ENCODE measurements around the gene MAD1L1. TPM values are rescaled to one million over a fixed set of nuclear protein-coding genes. Genes with fewer than 3 reads are reported as not detected.

MAD1L1 gene
- total RNA-seq, 1 donor from 2014 or later, result 58.0 TPM

DNA sequence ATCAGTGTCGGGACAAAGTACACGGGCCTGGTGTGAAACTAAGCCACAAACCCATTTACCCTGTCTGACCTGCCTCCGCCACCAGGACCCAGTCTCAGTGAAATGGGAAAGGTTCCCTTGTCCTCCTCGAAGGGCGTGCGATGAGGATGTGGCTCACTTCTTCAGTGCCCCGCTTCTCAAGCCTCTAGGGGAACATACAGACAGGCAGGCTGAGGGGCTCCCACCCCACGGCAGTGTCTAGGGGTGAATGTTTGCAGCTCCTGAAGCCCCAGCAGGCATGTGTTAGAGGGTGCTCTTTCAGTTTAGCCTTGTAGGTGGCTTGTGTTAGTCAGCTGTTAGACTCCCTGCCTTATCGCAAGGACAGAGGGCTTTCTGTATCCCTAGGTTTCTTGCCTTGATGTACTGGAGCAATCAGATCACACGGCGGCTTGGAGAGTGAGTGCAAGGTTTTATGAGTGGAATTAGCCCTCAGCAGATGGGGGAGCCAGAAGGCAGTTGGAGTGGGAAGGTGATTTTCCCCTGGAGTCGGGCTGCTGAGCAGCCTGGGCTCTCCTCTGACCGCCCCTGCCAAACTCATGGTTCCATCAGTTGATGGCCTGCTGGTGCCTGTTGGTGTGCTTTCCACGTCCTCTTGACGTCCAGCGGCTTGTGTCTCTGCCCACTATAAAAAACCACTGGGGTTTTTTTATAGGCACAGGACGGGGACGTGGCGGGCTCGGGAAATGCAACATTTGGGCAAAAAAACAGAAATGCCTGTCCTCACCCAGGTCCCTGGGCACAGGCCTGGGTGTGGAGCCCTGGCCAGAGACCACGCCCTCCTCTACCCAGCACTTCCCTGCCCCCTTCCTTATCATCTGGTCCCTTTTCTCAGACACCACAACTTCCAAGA is 10.0 kb upstream of the MAD1L1 start:
- DNase-seq, result no peak

DNA sequence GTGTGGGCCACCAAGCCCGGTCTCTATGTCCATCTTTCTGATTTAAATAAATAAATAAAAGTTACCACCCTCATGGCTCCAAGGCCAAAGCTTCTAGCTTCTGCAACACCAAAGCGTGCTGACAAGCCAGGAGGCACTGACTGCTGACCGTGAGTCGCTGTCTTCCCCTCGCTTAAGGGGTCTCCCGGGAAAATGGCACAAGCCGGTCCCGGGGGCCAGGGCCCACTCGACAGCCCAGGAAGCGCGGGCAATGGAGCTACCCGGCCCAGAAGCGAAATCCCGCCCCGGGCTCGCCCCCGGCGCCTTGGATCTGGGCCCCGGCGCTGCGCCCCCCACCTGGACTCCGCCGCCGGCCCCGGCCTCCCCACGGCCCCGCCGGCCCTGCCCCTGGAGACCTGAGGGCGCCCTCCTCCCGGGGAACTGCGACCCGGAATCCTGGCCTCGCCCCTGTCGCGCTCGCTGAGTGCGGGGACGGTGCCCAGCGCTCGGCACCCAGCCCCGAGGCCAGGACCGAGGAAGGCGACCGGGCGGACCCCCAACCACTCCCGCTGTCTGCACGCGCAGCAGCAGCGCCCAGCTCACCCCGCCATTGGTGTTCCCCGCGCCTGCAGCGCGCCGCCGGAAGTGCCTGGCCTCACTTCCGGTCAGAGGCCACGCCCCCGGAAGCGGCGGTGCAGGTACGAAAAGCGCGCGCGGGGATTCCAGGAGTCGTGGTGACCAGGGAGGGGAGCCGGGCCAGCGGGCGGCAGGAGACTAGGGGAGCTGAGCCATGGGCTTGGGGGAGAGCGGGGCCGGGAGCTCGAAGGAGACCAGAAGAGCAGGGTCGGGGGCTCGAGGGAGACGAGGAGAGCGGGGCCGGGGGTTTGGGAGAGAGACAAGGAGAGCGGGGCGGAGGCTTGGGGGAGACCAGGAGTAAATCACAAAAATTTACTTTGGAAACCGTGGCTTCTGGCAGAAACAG is 9.1 kb upstream of the MAD1L1 start, which contains the start of the genes MRM2 and NUDT1:
Gene MRM2 (minus strand): TSS at position 626 of the 961 bp plus-strand sequence. CDS start 36 bp downstream, at position 590.
Gene NUDT1 (plus strand): TSS at position 647 of the 961 bp plus-strand sequence. CDS start 2,349 bp downstream, outside the sequence.
- peak; percentile 86 for DNase-seq

DNA sequence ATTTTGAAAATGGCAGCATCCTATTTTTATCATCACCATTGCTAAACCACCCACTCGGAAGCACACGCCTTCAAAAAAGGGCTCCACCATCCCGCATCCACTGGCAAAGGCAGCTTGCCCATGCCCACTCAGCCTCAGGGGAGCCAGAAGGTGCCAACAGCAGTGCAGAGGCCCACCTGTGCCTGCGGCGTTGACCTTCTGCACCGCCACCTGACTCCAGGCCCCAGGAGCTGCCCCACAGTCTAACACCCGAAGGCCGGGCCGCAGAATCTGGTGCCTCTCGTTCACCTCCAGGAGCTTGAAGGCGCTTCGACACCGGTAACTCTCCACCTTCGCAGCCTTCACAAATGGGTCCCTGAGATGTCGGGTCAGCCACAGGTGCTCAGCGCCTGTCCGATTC is 6.5 kb upstream of the MAD1L1 start:
- no peak for DNase-seq

DNA sequence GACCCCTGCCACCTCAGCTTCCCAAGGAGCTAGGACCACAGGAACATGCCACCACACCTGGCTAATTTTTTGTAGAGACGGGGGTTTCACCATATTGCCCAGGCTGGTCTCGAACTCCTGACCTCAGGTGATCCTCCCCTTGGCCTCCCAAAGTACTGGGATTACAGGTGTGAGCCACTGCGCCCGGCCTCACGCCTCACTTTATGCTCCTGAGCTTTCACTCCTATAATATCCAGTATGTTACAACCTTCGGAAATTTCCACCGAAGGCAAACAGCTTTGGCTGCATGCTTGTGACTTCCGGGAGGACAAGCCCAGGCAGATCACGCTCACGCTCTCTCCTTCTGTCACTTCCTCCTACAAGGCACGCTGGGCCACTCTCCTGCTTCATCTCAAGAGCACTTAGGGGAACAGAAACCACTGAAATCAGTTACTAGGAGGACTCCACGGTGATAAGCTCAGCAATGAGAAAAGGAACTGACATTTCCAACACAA is 4.4 kb upstream of the MAD1L1 start:
- no peak for DNase-seq

DNA sequence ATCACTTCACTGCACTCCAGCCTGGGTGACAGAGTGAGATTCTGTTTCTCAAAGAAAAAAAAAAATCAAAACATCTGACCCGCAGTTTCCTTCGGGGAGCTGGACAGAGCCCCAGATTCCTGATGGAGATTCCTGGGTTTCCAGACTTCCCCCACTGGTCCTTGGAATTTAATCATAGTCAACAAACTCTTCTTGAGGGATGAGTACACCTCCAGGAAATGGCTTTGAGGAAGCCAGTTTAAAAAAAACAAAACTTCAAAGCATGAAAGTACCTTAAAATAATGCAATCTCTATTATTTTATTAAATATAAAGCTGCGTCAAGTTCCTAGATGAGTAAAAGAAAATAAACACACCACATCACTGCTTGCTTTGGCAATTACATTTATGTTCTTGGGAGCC is 1.2 kb upstream of the MAD1L1 start:
- DNase-seq, result no peak

DNA sequence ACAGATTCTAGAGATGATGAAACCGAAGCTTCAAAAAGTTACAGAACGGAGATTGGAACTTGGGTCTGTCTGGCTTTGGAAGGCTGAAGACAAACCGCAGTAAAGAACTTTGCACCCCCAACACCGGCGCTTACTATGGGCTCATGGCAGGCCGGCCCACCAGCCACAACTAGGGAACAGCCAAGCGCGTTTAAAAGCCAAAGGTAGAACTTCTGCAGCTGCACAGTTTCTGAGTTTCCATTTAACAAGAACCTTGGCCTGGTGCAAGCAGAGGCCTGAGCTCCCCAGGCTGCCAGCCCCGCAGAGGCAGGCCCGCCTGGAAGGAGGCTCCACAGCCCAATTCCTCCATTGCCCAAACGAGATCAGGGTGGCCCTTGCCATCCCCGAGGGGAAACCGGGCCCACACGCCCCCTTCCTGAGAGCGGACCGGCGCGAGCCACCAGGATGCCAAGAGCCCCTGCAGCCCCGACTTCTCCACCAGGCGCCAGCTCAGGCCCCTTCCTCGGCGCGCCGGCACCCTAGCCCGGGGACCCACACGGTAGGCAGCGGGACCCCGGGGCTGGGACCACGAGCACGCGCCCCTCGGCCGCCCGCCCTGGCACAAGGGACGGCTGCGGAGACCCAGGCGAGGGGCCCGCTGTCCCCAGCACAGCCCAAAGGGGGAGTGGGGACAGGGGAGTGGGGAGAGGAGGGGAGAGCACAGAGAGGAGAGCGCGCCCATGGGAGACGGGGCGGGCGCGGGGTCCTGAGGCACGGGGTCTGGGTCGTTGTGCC is 566 bp downstream of the MAD1L1 start:
- DNase-seq, result no peak

DNA sequence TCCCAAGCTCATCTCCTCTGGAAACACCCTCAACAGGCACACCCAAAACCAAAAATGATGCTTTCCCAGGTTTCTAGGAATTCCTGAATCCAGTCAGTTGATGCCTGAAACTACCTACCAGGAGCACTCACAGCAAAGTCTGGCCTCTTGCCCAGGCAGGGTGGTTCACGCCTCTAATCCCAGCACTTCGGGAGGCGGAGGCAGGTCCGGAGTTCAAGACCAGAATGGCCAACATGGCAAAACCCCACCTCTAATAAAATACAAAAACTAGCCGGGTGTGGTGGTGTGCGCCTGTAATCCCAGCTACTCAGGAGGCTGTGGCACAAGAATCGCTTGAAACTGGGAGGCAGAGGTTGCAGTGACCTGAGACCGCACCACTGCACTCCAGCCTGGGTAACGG is 1.9 kb downstream of the MAD1L1 start:
- DNase-seq, result no peak

DNA sequence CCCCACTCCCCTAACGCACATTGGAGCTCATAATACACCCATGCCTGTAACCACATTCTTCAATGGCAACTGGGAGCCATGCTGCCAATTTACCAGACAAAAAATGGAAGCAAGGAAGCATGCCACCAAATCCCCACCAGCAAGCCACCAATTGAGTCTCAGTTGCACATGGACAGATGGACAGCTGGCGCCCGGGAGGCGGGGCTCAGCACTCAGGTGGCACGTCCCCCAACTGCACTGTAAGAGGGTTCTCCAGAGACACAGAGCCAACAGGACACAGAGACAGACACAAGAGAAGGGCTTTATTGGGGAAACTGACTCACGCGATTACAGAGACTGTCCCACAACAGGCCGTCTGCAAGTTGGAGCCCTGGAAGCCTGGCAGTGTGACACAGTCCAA is 2.5 kb downstream of the MAD1L1 start:
- DNase-seq, result no peak

DNA sequence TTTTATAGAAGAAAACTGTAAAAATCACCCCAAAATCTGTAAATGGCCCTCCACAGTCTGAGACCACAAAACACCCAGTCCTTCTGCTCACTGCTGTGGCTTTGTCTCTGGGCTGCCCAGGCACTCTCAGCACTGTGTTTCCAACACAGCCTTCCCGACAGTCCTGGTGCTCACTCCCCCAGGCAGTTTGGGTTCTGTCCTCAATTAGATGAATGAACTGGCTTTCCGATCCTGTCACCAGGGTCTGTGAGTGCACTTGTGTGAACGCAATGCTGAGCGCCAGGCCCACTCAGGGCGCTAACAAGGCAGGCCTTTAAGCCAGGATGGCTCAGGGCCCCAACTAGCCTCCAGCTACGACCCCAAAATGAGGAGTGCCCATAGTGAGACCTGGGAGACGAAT is 3.3 kb downstream of the MAD1L1 start:
- no peak for DNase-seq

DNA sequence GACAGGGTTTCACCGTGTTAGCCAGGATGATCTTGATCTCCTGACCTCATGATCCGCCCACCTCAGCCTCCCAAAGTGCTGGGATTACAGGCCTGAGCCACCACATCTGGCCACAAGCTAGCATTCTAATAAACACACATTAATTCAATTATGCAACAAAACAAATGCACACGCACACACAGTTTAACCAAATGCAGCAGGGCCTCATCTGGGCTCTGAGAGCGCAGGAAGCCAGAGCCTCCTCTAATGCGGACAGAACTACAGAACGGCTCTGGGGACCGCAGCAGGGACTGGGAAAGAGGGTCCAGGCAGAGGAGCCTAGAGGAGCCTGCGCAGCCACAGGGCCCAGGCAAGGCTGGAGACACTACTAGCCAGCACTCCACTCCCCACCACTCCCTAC is 3.8 kb downstream of the MAD1L1 start:
- DNase-seq, result no peak

DNA sequence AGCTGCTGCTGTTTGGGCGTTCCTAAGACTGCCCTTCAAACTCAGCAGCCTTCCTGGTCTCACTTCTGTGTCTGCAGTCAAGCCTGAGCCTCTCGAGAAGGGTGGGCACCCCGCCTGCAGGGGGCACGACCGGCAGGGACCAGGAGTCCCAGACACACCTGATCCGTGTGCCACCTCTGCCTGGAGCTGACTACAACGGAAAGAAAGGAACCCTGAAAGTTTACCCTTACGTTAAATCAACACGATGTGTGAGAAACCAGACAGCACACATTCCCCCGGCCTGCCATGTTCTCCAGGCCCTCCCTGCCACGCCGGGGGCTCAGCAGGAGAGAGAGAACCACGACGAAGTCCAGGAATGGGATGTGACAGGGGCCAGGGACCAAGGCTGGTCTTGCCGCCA is 5.0 kb downstream of the MAD1L1 start:
- DNase-seq, result no peak

DNA sequence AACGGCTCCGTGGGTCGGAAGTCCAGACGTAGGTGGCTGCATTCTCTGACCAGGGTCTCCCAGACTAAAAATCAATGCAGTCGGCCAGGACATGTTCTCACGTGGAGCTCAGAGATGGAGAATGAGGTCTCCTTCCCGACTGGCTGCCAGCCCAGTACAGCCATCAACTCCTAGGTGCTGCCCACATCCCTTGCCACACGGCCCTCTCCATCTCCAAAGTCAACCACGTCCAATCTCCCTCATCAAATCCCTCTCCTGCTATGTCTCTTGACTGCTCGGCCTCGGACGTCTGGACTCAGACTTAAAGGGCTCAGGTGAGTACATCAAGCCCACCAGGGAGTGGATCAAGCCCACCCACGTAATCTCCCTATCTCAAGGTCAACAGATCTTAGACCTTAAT is 6.9 kb downstream of the MAD1L1 start:
- no peak for DNase-seq

DNA sequence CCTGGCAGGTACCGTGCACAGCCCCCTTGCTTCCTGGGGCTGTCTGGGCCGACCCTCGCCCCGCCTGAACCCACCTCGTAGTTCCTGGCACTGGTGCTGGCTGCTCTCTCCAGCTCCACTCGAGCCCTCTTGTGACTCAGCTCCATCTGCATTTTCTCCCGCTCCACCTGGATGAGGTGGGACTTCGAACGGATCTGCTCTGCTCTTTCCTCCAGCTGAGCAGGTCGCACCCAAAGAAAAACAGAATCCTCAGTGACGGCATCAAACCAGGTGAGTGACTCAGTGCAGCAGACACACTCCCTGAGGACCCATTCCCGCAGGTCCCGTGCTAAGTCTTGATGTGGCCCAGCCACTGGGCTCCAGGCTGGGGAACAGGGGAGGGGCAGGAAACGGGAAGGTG is 7.4 kb downstream of the MAD1L1 start:
- no peak for DNase-seq

DNA sequence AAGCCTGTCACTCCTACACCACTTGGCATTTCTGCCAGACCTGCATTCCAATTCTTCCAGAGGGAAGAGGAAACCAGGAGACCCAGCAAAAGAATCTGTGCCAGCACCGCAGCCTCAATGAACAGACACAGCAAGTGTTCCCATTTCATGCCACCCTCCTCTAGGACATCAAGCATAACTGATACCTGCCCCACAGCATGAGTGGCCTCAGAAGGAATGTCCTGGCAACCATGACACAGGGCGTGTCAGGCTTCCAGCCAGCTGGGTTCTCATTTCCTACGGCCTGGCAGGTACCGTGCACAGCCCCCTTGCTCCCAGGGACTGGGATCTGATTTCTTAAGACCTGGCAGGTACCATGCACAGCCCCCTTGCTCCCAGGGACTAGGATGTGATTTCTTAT is 7.8 kb downstream of the MAD1L1 start:
- no peak for DNase-seq

DNA sequence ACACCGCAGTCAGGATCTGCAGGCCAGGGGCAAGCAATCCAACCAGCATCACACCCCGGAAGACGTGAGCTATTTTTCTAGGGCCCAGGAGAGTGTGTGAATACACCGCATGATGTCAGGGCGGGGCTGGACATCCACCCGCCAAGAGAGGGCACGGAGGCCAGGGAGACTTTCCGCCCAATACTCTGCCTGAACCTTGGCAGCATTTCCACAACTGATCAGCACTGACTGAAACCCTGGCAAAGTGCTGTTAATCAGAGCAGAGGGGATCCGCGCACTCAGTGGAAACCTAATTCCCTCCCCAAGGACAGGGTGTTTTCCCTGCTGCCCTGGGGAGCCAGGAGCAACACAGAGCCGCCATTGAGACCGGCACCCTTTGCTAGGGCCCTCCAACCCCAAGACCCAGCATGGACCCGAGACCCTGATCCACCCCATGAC is 8.2 kb downstream of the MAD1L1 start:
- DNase-seq, result no peak

DNA sequence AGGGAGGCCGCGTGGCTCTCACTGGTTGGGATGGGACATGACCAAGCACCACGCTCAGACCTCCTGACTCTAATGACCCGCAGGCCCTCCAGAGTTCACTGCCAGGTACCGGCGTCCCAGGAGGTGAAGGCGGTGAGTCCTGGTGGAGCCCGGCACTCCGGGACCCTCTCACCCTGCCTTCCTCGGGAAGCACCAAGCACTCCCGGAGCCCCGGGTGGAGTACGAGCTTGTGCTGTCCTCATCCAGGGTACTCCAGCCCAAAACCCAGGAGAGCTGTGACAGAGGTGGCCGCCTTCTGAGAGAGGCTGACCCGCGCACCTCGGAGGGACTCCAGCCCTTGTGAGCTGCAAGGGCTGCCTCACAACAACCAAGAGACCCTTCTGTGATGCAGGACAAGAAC is 9.4 kb downstream of the MAD1L1 start:
- DNase-seq, result no peak

DNA sequence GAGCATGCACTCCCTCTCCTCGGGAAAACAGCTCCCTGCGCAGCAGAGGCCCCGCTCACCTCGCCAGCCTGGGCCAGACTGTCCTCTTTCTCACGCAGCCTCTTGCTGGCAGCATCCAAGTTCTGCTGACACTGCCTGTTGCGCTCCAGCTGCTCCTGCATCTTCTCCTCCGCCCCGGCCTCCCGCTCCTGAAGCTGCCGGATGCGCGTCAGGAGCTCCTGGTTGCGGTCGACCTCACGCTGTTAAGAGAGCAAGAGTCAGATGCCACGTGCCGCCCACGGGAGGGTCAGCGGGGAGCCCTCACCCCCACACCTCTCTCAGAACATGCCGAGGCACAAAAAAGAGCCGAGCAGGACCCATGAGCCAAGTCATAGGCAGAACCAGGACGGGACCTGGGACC is 10.2 kb downstream of the MAD1L1 start:
- DNase-seq, result no peak

DNA sequence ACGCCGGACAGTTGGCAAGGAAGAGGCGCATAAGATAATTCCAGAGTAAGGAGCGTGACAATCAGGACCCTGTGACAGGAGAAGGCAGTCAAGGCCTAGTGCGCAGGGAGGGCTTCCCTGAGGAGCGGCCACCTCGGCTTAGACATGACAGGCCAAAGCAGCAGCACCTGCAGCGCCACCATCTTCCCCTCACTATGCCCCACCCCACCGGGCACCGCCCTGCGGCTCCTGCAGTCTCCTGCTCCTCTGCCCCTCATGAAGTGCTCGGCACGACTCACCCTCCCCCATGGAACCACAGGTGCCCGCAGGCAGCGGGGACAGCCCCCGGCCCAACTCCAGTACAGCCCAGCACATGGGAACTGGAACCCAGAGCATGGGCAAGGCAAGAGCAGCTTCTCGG is 11.8 kb downstream of the MAD1L1 start:
- no peak for DNase-seq

DNA sequence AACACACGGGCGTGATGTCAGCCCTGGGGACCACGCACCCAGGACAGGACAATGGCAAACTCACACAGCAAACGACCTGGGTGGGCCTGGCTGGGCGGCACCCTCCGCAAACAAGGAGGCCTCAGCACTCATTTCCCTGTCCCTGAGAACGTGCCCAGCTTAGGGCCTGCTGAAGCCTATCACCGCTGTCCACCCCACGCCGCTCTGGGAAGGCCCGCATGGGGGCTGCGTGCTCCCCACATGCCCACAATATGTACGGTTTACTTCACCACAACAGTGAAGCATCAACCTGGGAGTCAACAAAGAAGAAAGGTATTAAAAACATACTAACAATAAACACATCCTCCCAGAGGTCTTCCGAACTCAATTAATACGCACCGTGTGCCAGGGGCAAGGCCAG is 12.2 kb downstream of the MAD1L1 start:
- no peak for DNase-seq

DNA sequence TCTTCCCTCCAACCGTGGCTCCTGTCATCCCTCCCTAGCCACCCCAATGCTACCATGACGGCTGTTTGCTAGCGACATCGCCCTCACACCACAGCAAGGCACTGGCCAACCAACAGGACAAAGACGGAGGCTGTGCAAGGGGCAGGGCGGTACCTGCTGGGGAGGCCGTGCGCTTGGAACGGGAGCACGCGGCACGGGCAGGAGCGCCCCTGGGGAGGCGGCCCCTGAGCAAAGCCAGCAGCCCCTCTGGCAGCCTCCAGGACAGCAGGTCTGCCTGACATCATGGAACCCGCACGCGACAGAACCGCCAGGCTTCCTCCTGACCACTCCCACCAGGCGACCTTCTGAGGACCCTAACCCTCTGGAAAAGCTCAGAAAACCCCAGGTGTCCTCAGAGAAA is 12.7 kb downstream of the MAD1L1 start:
- DNase-seq, result no peak

DNA sequence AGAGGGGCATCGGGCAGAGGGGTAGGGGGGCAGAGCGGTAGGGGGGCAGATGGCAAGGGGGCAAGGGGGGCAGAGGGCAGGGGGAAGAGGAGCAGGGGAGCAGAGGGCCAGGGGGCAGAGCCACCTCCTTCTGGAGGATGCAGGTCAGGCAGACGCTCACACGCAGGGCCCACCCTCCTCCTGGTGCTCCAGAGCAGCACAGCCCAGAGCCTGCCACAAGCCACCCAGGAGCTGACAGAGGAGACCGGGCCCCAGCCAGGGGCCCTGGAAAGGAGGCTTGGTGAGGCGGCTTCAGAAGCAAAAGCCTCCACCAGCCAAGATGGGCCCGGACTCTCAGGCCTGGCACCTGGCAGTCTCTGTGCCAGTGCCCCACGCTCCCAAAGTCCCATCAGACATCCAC is 13.1 kb downstream of the MAD1L1 start:
- DNase-seq, result no peak

DNA sequence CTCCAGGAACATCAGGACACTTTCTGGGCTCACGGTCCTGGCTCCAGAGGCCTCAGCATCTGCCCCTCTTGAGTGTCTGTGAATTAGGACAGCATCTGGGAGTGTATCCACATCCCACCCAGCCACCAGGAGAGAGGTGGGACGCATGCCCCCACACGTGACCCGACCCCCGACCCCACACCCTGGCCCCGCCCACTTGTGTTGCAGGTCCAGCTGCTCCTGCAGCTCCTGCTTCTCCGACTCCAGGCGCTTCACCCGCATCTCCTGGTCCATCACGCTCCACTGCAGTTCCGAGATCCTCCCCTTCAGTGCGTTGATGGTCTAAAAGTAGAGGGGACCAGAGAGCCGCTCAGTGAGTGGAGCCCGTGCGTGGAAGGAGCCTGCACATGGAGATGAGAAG is 13.6 kb downstream of the MAD1L1 start:
- DNase-seq, result no peak
